NCI-H2196 (cell line): ENCODE data around the gene GSX2.
"Not testable (repeated sequence)": the region's sequence is repeated elsewhere in the genome, so short reads cannot be mapped to it uniquely, and the experiment has no call there.

ENCODE experiments used
- DNase-seq: peaks from one replicate; lab custom pipeline; 2025; ENCODE audit not compliant: unreplicated experiment; lab: John Stamatoyannopoulos, UW

GSX2 gene

GRCh38 chr4:54102531-54103106, 2.7 kb downstream of the GSX2 start:
- DNase-seq = no peak

GRCh38 chr4:54103190-54103574, 3.2 kb downstream of the GSX2 start:
- DNase-seq = no peak

- no peak for DNase-seq
Observed at GRCh38 chr4:54104907-54105306, 4.9 kb downstream of the GSX2 start.

GRCh38 chr4:54107951-54108748, 8.2 kb downstream of the GSX2 start:
- DNase-seq = no peak

GRCh38 chr4:54109241-54110018, 9.5 kb downstream of the GSX2 start:
- no peak for DNase-seq

GRCh38 chr4:54110019-54110416, 10.1 kb downstream of the GSX2 start:
- no peak for DNase-seq

- not testable (repeated sequence) for DNase-seq
Observed at GRCh38 chr4:54113206-54113605, 13.2 kb downstream of the GSX2 start.

- not testable (repeated sequence) for DNase-seq
Observed at GRCh38 chr4:54116246-54116645, 16.3 kb downstream of the GSX2 start.

- DNase-seq = no peak
Observed at GRCh38 chr4:54118850-54119589, 19.1 kb downstream of the GSX2 start.

GRCh38 chr4:54120518-54120917, 20.6 kb downstream of the GSX2 start:
- no peak for DNase-seq

- no peak for DNase-seq
Observed at GRCh38 chr4:54127660-54128059, 27.7 kb downstream of the GSX2 start.

GRCh38 chr4:54128694-54129093, 28.7 kb downstream of the GSX2 start:
- not testable (repeated sequence) for DNase-seq

GRCh38 chr4:54139332-54139731, 39.4 kb downstream of the GSX2 start:
- no peak for DNase-seq

GRCh38 chr4:54140287-54140686, 40.3 kb downstream of the GSX2 start:
- no peak for DNase-seq

GRCh38 chr4:54144199-54144598, 44.2 kb downstream of the GSX2 start:
- no peak for DNase-seq

- DNase-seq = no peak
Observed at GRCh38 chr4:54144661-54145171, 44.8 kb downstream of the GSX2 start.

GRCh38 chr4:54146139-54146538, 46.2 kb downstream of the GSX2 start:
- no peak for DNase-seq

GRCh38 chr4:54149323-54149722, 49.4 kb downstream of the GSX2 start:
- no peak for DNase-seq
